PC-3 (cell line): Measurements from ENCODE around the gene PEX16.

Experiments used
- CTCF ChIP-seq: fragments of 300-600 bp; sonication (generic); conservative IDR thresholded peaks from 2 replicates; pipeline ENCODE4 v1.5.1; 2017; ENCODE audit warnings: antibody characterized with exemption, low read depth, mild to moderate bottlenecking, low read length
- EZH2phosphoT487 ChIP-seq: fragments of 300-600 bp; sonication (generic); IDR thresholded peaks from 2 replicates; pipeline ENCODE4 v1.6.1; 2018; ENCODE audit warnings: mild to moderate bottlenecking, antibody characterized with exemption, low read length, borderline replicate concordance

- TF ChIP-seq CTCF (no peak), EZH2phosphoT487 (no peak)
Measured at GRCh38 chr11:45937916-45938315, 20.2 kb upstream of the PEX16 start.
